Epithelial cell of esophagus (primary cell): ENCODE results near the gene NFX1.
"Not testable (repeated sequence)": the region's sequence is repeated elsewhere in the genome, so short reads cannot be mapped to it uniquely, and the experiment has no call there.

Experiments used
- DNase-seq: peaks from one replicate; pipeline ENCODE4 v3.0.0; 2010; ENCODE audit warnings: low read depth
- H3K4me3 ChIP-seq: 2 replicates; pipeline ENCODE4 v1.5.1; 2011; ENCODE audit warnings: mild to moderate bottlenecking, low read length, control low read depth
- TF ChIP-seq, protein P1 (sequence below): IDR thresholded peaks from 2 replicates; pipeline ENCODE4 v1.5.1; 2011; ENCODE audit warnings: low read depth, mild to moderate bottlenecking, low read length, control low read depth, inconsistent platforms; ENCODE audit not compliant: insufficient read depth; ENCODE audit errors: missing control alignments

The NFX1 gene

DNA sequence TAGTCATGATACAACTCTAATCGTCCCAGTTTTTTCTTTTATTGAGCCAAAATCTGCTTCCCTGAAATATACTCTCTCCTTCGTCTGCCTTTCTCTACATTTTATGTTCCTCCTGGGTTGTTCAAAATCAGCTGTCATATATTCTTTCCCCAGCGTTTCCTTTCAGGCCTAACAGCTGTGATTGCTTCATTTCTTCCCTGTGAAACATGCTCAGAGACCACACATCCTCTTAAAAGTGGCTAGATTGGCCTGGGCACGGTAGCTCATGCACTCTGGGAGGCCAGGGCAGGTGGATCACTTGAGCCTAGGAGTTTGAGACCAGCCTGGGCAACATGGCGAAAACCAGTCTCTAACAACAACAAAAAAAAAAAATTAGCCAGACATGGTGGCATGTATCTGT is 25.1 kb downstream of the NFX1 start:
- DNase-seq, result no peak
- TF ChIP-seq, protein P1, sequence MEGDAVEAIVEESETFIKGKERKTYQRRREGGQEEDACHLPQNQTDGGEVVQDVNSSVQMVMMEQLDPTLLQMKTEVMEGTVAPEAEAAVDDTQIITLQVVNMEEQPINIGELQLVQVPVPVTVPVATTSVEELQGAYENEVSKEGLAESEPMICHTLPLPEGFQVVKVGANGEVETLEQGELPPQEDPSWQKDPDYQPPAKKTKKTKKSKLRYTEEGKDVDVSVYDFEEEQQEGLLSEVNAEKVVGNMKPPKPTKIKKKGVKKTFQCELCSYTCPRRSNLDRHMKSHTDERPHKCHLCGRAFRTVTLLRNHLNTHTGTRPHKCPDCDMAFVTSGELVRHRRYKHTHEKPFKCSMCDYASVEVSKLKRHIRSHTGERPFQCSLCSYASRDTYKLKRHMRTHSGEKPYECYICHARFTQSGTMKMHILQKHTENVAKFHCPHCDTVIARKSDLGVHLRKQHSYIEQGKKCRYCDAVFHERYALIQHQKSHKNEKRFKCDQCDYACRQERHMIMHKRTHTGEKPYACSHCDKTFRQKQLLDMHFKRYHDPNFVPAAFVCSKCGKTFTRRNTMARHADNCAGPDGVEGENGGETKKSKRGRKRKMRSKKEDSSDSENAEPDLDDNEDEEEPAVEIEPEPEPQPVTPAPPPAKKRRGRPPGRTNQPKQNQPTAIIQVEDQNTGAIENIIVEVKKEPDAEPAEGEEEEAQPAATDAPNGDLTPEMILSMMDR, result no peak
- H3K4me3 ChIP-seq, result no peak overlapping the region

DNA sequence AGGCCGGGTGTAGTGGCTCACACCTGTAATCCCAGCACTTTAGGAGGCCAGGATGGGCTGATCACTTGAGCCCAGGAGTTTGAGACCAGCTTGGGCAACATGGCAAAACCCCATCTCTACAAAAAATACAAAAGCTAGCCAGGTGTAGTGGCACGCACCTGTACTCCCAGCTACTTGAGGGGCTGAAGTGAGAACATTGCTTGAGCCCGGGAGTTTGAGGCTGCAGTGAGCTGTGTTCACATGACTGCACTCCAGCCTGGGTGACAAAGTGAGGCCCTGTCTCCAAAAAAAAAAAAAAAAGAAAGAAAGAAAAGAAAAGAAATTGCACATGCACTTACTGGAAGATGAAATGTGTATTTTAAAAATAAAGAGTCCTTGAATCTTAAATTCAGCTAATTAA is 26.8 kb downstream of the NFX1 start:
- not testable (repeated sequence) for H3K4me3 ChIP-seq, DNase-seq

DNA sequence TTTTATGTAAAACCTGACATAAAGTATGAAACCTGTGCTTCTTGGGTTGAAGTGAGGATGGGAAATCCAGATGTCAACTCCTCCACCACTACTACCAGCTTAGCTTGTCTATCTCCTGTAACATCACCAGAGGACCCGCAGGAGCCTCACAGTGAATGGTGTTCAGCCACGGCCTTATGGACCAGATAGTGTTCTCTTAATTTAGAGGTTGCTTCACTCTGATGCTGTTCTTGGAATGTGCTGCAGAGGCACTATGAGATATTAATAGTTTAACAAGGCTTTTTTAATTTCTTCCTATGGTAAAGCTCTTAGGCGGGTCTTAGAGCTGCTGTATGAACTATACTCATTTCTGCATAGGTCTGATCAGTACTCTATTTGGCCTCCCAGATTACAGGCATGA is 27.9 kb downstream of the NFX1 start:
- no peak overlapping the region for H3K4me3 ChIP-seq
- TF ChIP-seq, protein P1, result no peak
- DNase-seq, result no peak

DNA sequence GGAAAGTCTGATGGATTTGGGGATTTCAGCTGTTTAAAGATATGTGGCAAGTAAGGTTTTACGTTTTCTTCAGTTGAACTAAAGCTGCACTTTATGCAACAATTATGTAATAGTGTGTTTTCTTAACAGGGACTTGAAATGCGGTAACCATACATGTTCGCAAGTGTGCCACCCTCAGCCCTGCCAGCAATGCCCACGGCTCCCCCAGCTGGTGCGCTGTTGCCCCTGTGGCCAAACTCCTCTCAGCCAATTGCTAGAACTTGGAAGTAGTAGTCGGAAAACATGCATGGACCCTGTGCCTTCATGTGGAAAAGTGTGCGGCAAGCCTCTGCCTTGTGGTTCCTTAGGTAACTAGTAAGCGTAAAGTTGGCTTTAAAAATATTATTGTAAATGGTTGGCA is 28.5 kb downstream of the NFX1 start:
- DNase-seq, result no peak
- TF ChIP-seq, protein P1, result no peak
- no peak overlapping the region for H3K4me3 ChIP-seq

DNA sequence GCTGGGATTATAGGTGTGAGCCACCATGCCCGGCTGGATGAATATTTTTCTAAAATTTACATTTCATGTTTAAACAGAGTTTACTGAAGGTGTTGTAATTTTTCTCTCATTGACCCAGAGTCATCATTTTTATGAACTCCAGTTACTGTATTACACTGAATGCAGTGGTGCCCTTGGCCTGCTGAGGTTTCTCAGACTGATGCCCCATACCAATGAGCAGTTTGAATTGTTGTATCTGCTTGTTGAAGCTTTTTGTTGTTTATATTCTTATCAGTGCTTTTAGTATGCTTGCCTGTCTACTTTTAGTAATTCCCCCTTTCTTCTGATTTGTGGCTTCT is 29.9 kb downstream of the NFX1 start:
- H3K4me3 ChIP-seq, result no peak overlapping the region
- no peak for DNase-seq
- TF ChIP-seq, protein P1, result no peak

DNA sequence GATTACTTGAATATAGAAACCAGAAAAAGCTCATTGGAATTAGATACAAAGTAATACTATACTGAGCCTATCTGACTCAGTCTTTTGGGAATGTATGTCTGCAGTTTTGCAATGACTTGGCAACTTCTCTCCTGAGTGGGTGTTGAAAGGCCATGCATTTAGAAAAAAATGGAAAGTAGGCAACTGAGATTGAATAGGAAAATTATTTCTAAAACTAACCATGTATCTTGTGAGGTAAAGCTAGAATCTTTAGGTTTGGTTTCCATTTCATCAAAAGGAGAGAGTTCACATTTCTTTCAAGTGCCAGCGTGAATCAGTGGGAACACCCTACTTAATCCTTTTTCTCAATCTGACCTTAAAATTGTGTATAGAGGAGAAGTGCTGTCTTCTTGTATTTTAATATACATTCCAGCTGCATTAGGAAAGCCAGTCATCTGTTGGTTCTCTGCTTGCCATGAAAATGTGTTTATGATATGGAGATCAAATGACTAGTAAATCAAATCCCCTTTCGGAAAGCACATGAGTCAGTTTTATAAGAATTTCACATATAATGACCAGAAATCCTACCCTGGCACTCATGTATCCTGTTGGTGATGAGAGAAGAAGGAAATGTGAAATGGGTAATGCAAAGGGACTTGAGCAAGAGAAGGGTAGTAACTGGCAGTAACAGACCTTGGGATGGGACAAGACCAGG is 30.4 kb downstream of the NFX1 start:
- TF ChIP-seq, protein P1, result no peak
- DNase-seq, result peak; percentile 90
- no peak overlapping the region for H3K4me3 ChIP-seq

DNA sequence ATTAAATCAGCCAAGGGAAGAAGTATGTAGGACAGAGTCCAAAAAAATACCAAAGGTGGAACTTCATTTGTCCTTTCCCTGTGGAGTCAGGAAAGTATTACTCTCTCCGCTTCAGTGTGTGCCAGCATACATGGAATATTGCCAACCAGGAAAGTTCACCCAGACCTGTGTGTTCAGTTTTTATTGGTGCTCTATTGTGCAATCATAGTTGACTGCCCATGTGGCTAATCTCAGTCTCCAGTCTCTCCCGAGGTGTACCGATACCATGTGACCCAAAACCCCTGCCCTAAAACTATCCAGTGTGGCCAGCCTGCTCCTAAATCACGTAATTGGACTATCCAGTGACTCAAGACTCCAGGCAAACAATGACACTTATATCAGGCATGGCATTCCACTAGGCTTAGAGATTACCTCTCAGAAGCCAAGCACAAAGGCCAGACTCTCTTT is 38.8 kb downstream of the NFX1 start:
- peak; percentile 99 for DNase-seq
- no peak overlapping the region for H3K4me3 ChIP-seq
- TF ChIP-seq, protein P1, result no peak
